Measurements from ENCODE around the gene DFFB. TPM values are rescaled to one million over a fixed set of nuclear protein-coding genes. Genes with fewer than 3 reads are reported as not detected.

Gene DFFB
- total RNA-seq, 1 donor from 2014 or later = 8.5 TPM

DNA sequence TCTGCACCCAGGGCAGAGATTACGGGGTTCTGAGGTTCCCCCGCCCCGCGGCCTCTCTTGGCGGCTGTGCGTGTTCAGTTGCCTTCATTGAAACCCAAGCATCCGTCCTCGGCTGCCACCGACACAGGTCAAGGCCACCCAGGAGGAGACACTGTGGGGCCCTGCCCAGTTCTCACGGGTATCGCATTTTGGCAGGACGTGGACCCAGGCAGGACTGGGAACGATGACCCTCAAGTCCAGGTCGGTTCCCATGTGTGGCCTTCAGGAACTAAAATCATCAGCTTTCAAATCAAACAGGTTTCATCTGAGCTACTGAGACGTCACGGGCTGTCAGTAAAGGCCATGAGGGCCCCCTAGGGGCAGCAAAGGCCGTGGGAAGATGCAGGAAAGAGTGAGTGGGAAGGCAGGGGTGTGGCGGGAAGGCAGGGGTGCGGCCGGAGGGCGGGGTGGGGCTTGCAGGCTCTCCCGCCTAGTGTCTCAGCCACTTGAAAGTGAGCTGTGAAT is 49.8 kb downstream of the DFFB start:
- H3K9me3 ChIP-seq = no peaks in the 10 kb centered on the region
- ATAC-seq (peak; percentile 46), DNase-seq (peak; percentile 54)
- no peak overlapping the region for H3K27ac ChIP-seq
- TF ChIP-seq, protein P1, sequence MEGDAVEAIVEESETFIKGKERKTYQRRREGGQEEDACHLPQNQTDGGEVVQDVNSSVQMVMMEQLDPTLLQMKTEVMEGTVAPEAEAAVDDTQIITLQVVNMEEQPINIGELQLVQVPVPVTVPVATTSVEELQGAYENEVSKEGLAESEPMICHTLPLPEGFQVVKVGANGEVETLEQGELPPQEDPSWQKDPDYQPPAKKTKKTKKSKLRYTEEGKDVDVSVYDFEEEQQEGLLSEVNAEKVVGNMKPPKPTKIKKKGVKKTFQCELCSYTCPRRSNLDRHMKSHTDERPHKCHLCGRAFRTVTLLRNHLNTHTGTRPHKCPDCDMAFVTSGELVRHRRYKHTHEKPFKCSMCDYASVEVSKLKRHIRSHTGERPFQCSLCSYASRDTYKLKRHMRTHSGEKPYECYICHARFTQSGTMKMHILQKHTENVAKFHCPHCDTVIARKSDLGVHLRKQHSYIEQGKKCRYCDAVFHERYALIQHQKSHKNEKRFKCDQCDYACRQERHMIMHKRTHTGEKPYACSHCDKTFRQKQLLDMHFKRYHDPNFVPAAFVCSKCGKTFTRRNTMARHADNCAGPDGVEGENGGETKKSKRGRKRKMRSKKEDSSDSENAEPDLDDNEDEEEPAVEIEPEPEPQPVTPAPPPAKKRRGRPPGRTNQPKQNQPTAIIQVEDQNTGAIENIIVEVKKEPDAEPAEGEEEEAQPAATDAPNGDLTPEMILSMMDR (IDR thresholded peaks at IDR 0.05) = no peak
- H3K27me3 ChIP-seq = peaks cover 24% of the 10 kb centered on the region
- intact Hi-C loops (cut with DNase I) = no loop called here
- H3K4me1 ChIP-seq = peaks cover 4% of the 10 kb centered on the region
- H3K4me3 ChIP-seq = no peak overlapping the region
- no peaks in the 10 kb centered on the region for H3K36me3 ChIP-seq

DNA sequence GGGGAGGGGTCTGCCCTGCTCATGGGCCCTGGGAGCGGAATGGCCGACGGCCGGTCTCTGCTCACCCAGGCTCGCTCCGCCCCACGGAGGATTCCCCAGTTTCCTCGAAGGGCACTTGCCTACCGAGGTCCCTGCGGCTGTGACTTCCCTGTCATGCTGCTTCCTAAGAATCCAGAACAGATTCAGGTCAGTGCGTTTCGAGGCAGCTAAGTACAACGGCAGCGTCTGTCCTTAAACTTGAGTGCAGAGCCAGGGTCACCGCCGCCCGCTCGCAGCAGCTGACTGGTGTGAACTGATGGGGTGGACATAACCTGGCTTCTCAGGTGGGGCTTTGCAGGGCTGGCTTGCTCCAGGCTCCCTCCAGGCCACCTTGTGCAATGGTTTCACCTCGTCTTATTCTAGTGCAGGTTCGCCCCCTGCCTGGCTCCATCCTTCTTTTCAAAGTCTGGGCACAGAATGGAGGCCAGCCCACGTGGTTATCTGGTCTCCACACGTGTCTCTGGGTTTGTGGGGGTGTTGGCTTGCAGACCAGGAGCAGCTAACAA is 50.4 kb downstream of the DFFB start:
- no peak overlapping the region for H3K4me3 ChIP-seq
- ATAC-seq (no peak), DNase-seq (peak; percentile 58)
- no peaks in the 10 kb centered on the region for H3K9me3 ChIP-seq
- TF ChIP-seq, protein P1 (IDR thresholded peaks at IDR 0.05) = no peak
- no peaks in the 10 kb centered on the region for H3K36me3 ChIP-seq
- H3K27ac ChIP-seq = no peak overlapping the region
- peaks cover 4% of the 10 kb centered on the region for H3K4me1 ChIP-seq
- peaks cover 24% of the 10 kb centered on the region for H3K27me3 ChIP-seq
- intact Hi-C loops (cut with DNase I) = no loop called here

DNA sequence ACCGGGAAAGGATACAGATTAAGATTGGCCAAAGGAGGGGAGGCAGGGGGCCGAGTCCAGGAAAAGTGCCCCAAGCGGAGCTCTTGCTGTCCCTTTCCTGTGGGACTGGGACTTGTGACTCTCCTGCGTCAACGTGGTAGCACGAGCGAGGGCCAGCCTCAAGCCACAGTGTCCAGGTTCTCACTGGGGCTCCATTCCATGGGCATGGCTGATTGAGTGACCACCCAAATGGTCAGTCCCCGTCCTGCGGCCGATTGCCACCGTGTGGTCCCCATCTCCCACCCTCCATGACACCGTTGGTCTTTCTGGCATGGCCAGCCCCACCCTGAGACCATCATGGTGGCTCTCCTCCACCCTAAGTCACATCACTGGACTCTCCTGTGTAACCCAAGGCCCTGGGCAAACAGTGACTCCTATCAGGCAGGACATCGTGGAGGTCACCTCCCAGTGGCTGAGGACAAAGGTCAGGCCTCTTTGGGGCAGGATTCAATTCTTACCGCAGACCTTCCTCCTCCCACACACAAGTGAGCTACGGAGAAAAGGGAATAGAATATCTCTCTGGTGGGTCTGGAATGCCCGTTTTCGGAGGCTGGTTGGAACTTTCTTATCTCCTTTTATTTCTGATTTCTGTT is 51.7 kb downstream of the DFFB start:
- DNase-seq (no peak), ATAC-seq (no peak)
- TF ChIP-seq, protein P1 (IDR thresholded peaks at IDR 0.05) = no peak
- Histone ChIP-seq H3K9me3 (no peaks in the 10 kb centered on the region), H3K27me3 (peaks cover 24% of the 10 kb centered on the region), H3K36me3 (no peaks in the 10 kb centered on the region), H3K27ac (no peak overlapping the region), H3K4me1 (peaks cover 4% of the 10 kb centered on the region), H3K4me3 (no peak overlapping the region)
- intact Hi-C loops (cut with DNase I) = no loop called here

DNA sequence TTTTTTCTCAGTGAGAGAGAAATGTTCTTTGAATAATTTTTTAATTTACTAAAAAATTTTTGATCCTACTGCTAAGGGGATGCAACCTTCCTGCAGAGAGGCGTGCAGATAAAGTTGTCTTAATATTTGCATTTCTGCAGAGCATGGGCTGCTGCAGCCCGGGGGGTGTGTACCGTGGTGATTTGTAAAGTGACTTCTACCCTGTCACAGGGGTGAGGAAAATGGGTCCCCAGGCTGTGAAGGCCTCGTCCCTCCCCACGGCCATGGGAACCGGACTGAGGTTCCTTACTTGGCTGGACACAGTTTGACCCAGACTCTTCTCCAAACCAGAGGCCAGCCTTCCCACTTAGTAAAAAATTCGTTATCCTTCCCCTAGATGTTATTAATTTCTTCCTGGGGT is 52.3 kb downstream of the DFFB start:
- peaks cover 4% of the 10 kb centered on the region for H3K4me1 ChIP-seq
- H3K9me3 ChIP-seq = no peaks in the 10 kb centered on the region
- ATAC-seq (no peak), DNase-seq (peak; percentile 11)
- no peak overlapping the region for H3K27ac ChIP-seq
- H3K27me3 ChIP-seq = peaks cover 24% of the 10 kb centered on the region
- intact Hi-C loops (cut with DNase I) = no loop called here
- no peak overlapping the region for H3K4me3 ChIP-seq
- H3K36me3 ChIP-seq = no peaks in the 10 kb centered on the region
- TF ChIP-seq, protein P1 (IDR thresholded peaks at IDR 0.05) = no peak

DNA sequence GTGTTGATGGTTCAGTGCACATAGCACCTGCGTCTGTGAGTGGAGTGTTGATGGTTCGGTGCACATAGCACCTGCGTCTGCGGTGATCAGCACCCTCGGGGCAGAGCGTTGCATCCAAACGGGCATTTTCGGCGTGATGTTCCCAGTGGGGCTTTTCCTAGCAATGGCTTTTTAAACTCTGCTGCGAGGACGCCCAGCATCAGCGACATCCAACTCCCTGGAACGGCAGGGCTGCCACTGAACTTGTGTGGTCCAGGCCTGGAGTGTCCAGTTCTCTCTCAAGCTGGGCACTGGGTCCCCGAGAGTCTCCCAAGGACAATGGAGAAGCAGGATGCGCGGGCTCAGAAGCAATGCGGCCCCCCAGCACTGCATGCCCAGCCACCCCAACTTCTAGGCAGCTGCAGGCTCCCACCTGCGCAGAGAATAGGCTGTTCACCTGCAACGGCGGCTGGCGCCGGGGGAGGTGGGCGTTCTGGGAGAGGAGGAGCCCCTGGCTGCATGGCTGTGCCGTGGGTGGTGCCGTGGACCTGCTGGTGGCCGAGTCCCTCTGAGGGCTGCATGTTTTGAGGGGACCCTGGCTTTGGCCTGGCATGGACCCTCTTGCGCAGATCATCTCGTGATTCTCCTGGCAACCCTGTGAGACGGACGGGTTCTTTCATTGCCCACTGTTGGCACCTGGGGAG is 52.9 kb downstream of the DFFB start:
- H3K4me3 ChIP-seq = no peak overlapping the region
- H3K27ac ChIP-seq = no peak overlapping the region
- H3K36me3 ChIP-seq = no peaks in the 10 kb centered on the region
- intact Hi-C loops (cut with DNase I) = no loop called here
- peaks cover 4% of the 10 kb centered on the region for H3K4me1 ChIP-seq
- no peaks in the 10 kb centered on the region for H3K9me3 ChIP-seq
- ATAC-seq (no peak), DNase-seq (no peak)
- TF ChIP-seq, protein P1 (IDR thresholded peaks at IDR 0.05) = no peak
- peaks cover 24% of the 10 kb centered on the region for H3K27me3 ChIP-seq
